ENCODE measurements around the gene BRD9.
"Not testable (repeated sequence)": the region's sequence is repeated elsewhere in the genome, so short reads cannot be mapped to it uniquely, and the experiment has no call there.

The BRD9 gene

DNA sequence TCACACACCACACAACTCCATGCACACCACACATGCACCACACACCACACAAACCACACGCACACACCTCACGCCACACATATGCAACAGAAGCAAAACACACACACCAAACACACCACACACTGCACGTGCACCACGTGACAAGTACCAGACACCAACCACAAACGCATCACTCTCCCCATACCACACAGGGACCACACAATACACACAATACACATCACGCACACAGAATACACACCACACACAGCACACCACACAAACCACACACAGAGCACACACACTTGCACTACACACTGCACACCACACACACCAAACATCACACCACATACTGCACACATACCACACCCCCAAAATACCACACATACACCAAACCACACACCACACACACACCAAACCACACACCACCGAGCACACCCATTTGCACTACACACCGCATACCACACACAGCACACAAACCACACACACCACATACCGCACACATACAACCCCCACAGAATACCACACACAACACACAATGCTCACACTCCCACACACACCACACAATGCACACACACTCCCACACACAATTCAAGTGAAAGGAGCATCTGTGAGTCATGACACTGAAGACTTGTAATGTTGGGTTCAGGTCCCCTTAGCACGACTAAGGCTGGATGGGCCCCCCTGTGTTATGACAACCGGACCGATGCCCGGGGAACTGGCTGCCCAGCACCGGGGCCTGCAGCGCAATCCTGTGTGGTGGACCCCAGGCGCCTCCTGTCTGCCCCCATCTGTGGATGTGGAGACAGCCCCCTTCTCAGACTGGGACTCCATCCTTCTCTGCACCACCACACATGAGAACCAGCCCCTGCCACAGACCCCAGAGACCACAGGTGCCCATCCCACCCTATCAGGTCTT, 35.8 kb downstream of the BRD9 start:
- DNase-seq: no peak

DNA sequence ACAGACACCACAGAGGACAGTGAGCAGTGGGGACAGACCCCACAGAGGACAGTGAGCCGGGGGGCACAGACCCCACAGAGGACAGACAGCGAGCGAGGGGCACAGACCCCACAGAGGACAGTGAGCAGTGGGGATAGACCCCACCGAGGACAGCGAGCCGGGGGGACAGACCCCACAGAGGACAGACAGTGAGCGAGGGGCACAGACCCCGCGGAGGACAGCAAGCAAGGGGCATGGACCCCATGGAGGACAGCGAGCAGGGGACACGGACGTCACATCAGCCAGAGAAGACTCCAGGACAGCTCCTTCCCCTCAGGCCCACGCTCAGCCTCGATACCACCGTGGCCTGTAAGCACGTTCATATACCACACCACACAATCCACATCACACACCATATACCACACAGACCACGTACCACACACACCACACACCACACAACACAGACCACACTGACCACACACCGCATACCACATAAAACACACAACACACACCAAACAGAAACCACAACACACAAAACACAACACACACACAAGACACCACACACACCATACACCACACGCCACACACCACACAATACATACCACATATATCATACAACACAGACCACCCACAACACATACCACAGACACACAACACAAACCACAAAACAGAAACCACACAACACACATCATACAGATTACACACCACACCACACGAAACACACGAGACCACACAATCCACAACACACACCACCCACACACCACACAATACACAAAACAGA, 36.6 kb downstream of the BRD9 start:
- DNase-seq: no peak

DNA sequence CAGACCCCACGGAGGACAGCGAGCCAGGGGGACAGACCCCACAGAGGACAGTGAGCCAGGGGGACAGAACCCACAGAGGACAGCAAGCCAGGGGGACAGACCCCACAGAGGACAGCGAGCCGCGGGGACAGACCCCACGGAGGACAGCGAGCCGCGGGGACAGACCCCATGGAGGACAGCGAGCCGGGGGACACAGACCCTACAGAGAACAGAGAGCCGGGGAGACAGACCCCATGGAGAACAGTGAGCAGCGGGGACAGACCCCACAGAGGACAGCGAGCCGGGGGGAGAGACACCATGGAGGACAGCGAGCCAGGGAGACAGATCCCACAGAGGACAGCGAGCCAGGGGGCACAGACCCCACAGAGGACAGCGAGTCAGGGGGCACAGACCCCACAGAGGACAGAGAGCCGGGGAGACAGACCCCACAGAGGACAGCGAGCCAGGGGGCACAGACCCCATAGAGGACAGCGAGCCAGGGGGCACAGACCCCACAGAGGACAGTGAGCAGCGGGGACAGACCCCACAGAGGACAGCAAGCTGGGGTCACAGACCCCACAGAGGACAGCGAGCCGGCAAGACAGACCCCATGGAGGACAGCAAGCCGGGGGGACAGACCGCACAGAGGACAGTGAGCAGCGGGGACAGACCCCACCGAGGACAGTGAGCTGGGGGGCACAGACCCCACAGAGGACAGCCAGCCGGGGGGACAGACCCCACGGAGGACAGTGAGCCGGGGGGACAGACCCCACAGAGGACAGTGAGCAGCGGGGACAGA, 37.4 kb downstream of the BRD9 start:
- no peak for DNase-seq

- DNase-seq: no peak
Measured at GRCh38 chr5:854217-854616, 38.4 kb downstream of the BRD9 start.

DNA sequence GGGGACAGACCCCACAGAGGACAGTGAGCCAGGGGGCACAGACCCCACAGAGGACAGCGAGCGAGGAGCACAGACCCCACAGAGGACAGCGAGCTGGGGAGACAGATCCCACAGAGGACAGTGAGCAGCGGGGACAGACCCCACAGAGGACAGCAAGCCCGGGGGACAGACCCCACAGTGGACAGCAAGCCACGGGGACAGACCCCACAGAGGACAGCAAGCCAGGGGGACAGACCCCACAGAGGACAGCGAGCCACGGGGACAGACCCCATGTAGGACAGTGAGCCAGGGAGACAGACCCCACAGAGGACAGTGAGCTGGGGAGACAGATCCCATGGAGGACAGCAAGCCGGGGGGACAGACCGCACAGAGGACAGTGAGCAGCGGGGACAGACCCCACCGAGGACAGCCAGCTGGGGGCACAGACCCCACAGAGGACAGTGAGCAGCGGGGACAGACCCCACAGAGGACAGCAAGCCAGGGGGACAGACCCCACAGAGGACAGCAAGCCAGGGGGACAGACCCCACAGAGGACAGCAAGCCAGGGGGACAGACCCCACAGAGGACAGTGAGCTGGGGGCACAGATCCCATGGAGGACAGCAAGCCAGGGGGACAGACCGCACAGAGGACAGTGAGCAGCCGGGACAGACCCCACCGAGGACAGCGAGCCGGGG, 39.0 kb downstream of the BRD9 start:
- DNase-seq: not testable (repeated sequence)

- DNase-seq: no peak
Measured at GRCh38 chr5:852431-853401, 39.9 kb downstream of the BRD9 start.

GRCh38 chr5:852018-852417, 40.6 kb downstream of the BRD9 start:
- no peak for DNase-seq

DNA sequence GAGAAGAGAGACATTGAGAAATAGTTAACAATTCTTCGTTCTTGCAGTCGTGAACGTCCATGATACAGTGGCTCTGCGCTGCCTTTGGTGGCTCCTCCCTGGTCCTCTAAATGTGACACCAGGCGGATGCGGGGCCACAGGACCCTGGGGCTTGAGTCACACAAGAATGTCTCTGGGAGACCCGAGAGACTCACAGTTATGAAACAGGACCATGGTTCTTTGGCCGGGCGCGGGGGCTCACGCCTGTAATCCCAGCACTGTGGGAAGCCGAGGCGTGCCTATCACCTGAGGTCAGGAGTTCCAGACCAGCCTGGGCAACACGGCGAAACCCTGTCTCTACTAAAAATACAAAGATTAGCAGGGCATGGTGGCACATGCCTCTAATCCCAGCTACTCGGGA, 41.0 kb downstream of the BRD9 start:
- DNase-seq: no peak

GRCh38 chr5:851076-851475, 41.5 kb downstream of the BRD9 start:
- DNase-seq: no peak

- DNase-seq: no peak
Measured at GRCh38 chr5:850511-851006, 42.0 kb downstream of the BRD9 start, which contains the start of gene ZDHHC11. TSS of gene ZDHHC11 (minus strand) at chr5:850986. CDS start at chr5:850602, 384 bp downstream.

DNA sequence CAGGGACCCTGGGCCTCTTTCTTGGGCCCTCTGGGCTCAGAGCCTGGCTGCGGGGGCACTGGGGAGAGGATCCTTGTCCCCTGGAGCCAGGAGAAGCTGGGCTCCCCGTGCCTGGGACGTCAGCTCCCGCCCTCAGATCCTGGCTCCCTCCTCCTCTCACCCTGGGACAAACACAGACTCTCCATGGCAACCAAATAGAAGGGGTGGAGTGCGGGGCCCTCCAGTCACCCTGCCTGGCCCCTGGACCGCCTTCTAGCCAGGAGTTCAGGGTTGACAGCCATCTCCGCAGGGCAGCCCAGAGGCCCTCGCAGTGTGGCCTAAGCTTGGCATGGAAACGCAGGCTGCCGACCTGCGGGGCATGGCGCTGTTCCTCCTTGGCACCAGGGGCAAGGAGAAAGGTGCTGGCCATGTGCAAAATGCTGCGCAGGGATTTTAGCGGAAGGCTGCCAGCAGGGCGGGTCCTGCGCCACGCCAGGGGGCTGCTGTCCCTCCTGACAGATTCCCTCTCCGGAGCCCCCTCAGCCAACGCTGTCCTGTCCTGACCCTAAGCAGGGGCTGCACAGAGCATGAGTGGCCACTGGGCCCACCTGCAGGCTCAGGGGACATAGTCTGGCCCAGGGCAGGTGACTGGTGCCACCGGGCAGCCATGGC, 42.8 kb downstream of the BRD9 start:
- no peak for DNase-seq

DNA sequence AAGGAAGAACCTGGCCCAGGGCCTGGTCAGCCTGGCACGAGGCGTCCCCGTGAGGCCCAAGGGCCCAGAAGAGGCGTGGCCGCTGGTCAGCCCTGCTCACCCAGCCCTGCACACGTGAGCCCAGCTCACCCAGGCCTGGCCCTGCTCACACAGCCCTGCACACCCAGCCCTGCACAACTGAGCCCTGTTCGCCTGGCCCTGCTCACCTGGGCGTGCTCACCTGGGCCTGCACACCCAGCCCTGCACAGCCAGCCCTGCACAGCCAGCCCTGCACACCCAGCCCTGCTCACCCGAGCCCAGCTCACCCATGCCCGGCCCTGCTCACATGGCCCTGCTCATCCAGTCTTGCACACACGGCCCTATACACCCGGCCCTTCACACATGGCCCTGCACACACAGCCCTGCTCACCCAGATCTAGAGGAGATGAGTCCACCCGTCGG, 43.9 kb downstream of the BRD9 start:
- DNase-seq: no peak

DNA sequence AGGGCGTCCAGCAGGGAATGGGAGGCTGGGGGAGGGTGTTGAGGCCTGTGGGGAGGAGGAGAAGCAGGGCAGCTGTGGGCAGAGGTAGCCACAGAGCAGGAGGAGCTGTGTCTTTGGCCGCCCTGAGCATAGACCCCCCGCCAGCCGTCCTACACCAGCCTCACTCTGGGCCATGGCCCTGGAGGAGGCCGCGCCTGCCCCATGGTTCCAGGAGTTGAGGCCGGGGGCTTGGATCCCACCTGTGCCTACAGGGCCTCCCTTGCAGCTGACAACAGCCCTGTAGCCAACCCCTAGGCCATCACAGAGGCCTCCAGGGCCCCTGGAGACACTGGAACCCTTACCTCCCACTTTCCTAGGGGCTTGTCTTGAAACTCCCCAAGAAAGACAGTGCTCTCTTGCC, 44.9 kb downstream of the BRD9 start:
- DNase-seq: not testable (repeated sequence)

DNA sequence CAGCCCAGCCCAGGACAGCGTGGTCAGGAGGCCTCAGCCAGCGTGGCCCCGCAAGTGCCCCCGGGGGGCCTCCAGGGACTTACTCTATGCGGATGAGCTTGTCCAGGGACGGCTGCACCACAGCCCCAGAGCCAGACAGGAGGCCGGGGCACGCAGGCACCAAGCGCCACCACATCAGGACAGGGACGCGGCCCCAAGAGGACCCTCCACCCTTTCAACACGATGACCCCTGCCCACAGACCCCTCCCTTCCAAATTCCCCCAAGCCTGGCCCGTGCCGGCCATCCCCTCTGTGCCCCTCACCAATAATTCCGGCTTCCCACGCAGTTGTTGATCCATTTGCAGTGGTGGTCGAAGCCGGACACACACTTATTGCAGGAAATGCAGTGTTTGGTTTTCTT, 45.4 kb downstream of the BRD9 start:
- DNase-seq: not testable (repeated sequence)

DNA sequence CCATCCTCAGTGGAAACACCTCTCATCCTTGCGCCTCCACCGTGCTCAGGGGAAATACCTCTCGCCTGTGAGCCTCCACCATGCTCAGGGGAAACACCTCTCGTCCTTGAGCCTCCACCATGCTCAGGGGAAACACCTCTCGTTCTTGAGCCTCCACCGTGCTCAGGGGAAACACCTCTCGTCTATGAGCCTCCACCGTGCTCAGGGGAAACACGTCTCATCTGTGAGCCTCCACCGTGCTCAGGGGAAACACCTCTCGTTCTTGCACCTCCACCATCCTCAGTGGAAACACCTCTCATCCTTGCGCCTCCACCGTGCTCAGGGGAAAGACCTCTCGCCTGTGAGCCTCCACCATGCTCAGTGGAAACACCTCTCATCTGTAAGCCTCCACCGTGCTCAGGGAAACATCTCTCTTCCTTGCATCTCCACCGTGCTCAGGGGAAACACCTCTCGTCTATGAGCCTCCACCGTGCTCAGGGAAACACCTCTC, 46.0 kb downstream of the BRD9 start:
- not testable (repeated sequence) for DNase-seq

DNA sequence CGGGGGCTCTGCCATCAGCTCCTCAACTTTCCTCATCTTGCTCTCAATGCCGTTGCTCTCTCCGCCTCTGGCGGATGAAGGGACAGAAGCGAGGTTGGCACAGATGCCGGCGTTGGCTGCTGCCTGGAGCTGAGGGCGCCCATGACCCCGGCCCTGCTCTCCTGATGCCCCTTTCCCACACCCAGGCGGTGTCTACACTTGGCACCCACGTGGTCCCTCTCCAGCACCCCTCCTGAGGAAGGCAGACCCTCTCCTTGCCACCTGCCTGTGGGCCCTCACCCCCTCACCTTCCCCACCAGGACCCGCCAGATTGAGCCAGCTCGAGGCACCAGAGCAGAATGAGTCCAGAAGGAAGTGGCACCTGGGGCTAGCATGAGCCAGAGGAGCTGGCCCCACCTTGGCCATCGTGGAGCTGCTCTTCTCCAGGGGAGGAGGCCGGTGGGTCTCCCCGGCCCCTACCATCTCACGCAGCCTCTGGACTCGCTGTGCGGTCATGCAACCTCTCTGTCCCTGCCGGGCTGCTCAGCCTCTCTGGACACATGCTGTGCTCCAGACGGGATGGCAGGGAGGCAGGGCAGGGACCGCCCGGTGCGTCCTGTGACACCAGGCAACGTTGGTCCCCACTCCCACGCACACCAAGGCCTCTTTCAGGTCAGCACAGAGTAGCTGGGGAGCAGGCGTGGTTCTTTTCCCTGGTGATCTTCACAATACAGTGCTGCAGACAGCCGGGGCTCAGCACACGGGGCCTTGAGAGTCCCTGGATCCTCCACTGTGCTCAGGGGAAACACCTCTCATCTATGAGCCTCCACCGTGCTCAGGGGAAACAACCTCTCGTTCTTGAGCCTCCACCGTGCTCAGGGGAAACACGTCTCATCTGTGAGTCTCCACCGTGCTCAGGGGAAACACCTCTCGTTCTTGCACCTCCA, 46.7 kb downstream of the BRD9 start:
- not testable (repeated sequence) for DNase-seq

DNA sequence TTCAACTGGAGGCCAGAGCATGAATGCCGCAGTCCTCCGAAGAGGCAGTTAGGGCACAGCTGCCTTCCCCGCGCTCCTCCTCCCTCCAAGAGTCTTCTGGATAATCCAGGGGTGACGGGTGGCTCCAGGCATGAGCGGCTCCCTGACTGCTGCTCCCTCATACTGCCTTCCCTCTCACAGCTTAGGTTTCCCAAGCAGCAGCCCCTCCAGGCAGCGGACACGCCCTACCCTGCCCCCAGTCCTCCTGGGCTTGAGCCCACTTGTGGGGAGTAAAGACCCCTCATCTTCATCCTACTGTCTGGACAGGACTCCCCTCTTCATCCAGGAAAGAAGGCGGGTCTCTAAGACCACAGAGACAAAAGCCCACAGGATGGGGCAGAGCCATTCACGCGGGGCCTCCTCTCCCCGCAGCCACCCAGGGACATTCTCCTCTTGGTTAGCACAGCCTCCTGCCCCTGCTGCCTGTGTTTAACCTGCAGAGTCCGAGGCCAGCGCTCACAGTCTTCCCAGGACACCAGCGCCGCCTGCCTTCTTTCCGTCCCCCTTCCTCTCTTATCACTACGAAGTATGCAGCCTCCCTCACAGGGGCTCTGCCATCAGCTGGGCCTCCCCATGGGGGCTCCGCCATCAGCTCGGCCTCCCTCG, 47.4 kb downstream of the BRD9 start:
- not testable (repeated sequence) for DNase-seq

DNA sequence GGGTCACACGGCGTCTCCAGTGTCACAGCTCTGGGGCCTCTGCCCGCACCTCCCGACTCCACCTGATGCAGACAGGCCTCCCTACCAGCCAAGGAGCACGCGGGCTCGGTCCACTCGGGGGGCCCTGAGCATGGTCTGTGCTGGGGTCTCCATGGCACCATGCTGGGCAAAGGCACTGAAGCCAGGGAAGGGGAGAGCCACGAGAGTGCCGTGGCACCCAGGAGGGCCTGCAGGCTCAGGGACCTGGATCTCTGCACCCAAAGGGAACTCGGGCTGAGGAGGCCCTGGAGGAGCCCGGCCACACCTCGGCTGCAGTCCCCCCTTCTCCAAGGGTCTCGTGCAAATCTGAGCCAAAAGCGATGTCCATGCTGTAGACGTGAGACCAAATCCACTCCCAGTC, 48.2 kb downstream of the BRD9 start:
- not testable (repeated sequence) for DNase-seq

GRCh38 chr5:843926-844325, 48.7 kb downstream of the BRD9 start:
- not testable (repeated sequence) for DNase-seq

Measured in NCI-H187 (cell line).